Endodermal cell (in vitro differentiated cells): ENCODE data around the gene NUDT17. TPM values are rescaled to one million over a fixed set of nuclear protein-coding genes. Genes with fewer than 3 reads are reported as not detected.

ENCODE experiments used
- DNase-seq: peaks from one replicate; pipeline ENCODE4 v3.0.0-alpha.2; 2017
- H3K27ac ChIP-seq: 2 replicates; pipeline ENCODE4 v1.5.1; 2013; ENCODE audit warnings: mild to moderate bottlenecking, low read depth, low read length, moderate library complexity
- H3K27me3 ChIP-seq: 2 replicates; pipeline ENCODE4 v1.6.1; 2013; ENCODE audit warnings: mild to moderate bottlenecking, low read length, moderate library complexity; ENCODE audit not compliant: insufficient read depth, control insufficient read depth, poor library complexity, severe bottlenecking
- H3K36me3 ChIP-seq: 2 replicates; pipeline ENCODE4 v1.7.0; 2013; ENCODE audit warnings: mild to moderate bottlenecking, low read length, moderate library complexity; ENCODE audit not compliant: control insufficient read depth, insufficient read depth
- H3K4me1 ChIP-seq: one replicate; pipeline ENCODE4 v1.7.0; 2013; ENCODE audit warnings: low read length; ENCODE audit not compliant: control insufficient read depth, insufficient read depth
- H3K4me3 ChIP-seq: 2 replicates; pipeline ENCODE4 v1.5.1; 2013; ENCODE audit warnings: mild to moderate bottlenecking, low read length, moderate library complexity
- H3K9ac ChIP-seq: 2 replicates; pipeline ENCODE4 v1.6.1; 2013; ENCODE audit warnings: mild to moderate bottlenecking, low read length, moderate library complexity; ENCODE audit not compliant: poor library complexity, severe bottlenecking; ENCODE audit errors: extremely low read depth
- H3K9me3 ChIP-seq: 2 replicates; pipeline ENCODE4 v1.6.1; 2013; ENCODE audit warnings: mild to moderate bottlenecking, low read length, moderate library complexity; ENCODE audit not compliant: control insufficient read depth
- H3K27ac Mint-ChIP-seq: 2 replicates; pipeline ENCODE4 v1.8.0; 2020; ENCODE audit warnings: mixed read lengths
- H3K27me3 Mint-ChIP-seq: 2 replicates; pipeline ENCODE4 v1.8.0; 2021; ENCODE audit warnings: mild to moderate bottlenecking, mixed read lengths; ENCODE audit not compliant: insufficient read depth
- H3K36me3 Mint-ChIP-seq: 2 replicates; pipeline ENCODE4 v1.8.0; 2020; ENCODE audit warnings: low read depth, mixed read lengths
- H3K4me1 Mint-ChIP-seq: 2 replicates; pipeline ENCODE4 v1.8.0; 2020; ENCODE audit warnings: mixed read lengths
- H3K4me3 Mint-ChIP-seq: 2 replicates; pipeline ENCODE4 v1.8.0; 2020; ENCODE audit warnings: mild to moderate bottlenecking, moderate library complexity, mixed read lengths
- H3K9me3 Mint-ChIP-seq: 2 replicates; pipeline ENCODE4 v1.8.0; 2020; ENCODE audit warnings: mild to moderate bottlenecking, mixed read lengths
- WGBS, 2 experiments: methylation state at CpG; one replicate each; pipeline versions ENCODE4 v1.1.5 to v1.1.7; 2013; ENCODE audit warnings: missing lambda C conversion rate in 2 of 2, mixed read lengths in 1 of 2; ENCODE audit not compliant: insufficient coverage in 1 of 2, insufficient read length in 1 of 2; 5-methylcytosine and 5-hydroxymethylcytosine counted together
- total RNA-seq, 2 donors: library from RNA; stranded (reverse); fragmentation: NEBNext Ultra II Directional in 1 of 2; extraction: Animal tissue kit (Norgen Biotek cat#: 25700) in 1 of 2; gene quantifications; 2 replicates in 1 of 2; 3 replicates in 1 of 2; pipeline ENCODE4 v1.2.1, GENCODE V29; 2021
- TF ChIP-seq, protein P1 (sequence below): fragments of 200-600 bp; sonication (generic); conservative IDR thresholded peaks from 2 replicates; pipeline ENCODE4 v1.5.0; 2021; ENCODE audit warnings: antibody characterized with exemption, mild to moderate bottlenecking

NUDT17 gene
- total RNA-seq, 2 donors from 2014 or later, result 2.8 to 4.0 TPM

GRCh38 chr1:145804235-145805045 lies 41.0 kb upstream of the NUDT17 start:
- H3K4me3 ChIP-seq, result no peak overlapping the region
- TF ChIP-seq, protein P1, sequence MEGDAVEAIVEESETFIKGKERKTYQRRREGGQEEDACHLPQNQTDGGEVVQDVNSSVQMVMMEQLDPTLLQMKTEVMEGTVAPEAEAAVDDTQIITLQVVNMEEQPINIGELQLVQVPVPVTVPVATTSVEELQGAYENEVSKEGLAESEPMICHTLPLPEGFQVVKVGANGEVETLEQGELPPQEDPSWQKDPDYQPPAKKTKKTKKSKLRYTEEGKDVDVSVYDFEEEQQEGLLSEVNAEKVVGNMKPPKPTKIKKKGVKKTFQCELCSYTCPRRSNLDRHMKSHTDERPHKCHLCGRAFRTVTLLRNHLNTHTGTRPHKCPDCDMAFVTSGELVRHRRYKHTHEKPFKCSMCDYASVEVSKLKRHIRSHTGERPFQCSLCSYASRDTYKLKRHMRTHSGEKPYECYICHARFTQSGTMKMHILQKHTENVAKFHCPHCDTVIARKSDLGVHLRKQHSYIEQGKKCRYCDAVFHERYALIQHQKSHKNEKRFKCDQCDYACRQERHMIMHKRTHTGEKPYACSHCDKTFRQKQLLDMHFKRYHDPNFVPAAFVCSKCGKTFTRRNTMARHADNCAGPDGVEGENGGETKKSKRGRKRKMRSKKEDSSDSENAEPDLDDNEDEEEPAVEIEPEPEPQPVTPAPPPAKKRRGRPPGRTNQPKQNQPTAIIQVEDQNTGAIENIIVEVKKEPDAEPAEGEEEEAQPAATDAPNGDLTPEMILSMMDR, result no peak
- no peaks in the 10 kb centered on the region for H3K9me3 Mint-ChIP-seq
- DNase-seq, result no peak
- H3K9ac ChIP-seq, result no peak overlapping the region
- no peaks in the 10 kb centered on the region for H3K27me3 Mint-ChIP-seq
- peaks cover 5% of the 10 kb centered on the region for H3K36me3 ChIP-seq
- H3K27ac Mint-ChIP-seq, result no peak overlapping the region
- H3K4me1 Mint-ChIP-seq, result peaks cover 33% of the 10 kb centered on the region
- peaks cover 16% of the 10 kb centered on the region for H3K36me3 Mint-ChIP-seq
- H3K27ac ChIP-seq, result no peak overlapping the region
- peaks cover 5% of the 10 kb centered on the region for H3K4me1 ChIP-seq
- 94% methylated on average over 3 of the region's 3 CpGs; no CpG with 5 or more reads in 1 of the 2 experiments for WGBS, 2 experiments
- H3K4me3 Mint-ChIP-seq, result no peak overlapping the region
- H3K9me3 ChIP-seq, result no peaks in the 10 kb centered on the region
- H3K27me3 ChIP-seq, result no peaks in the 10 kb centered on the region

GRCh38 chr1:145805057-145805456 lies 40.4 kb upstream of the NUDT17 start:
- Mint-ChIP-seq H3K4me3 (no peak overlapping the region), H3K27me3 (no peaks in the 10 kb centered on the region), H3K27ac (no peak overlapping the region), H3K4me1 (peaks cover 33% of the 10 kb centered on the region), H3K9me3 (no peaks in the 10 kb centered on the region), H3K36me3 (peaks cover 10% of the 10 kb centered on the region)
- H3K9ac ChIP-seq, result no peak overlapping the region
- no peak for DNase-seq
- no peak overlapping the region for H3K4me3 ChIP-seq
- WGBS, 2 experiments, result 83 to 84% methylated on average over 1 of the region's 1 CpG
- H3K9me3 ChIP-seq, result no peaks in the 10 kb centered on the region
- TF ChIP-seq, protein P1, result no peak
- H3K27me3 ChIP-seq, result no peaks in the 10 kb centered on the region
- H3K36me3 ChIP-seq, result peaks cover 5% of the 10 kb centered on the region
- peaks cover 5% of the 10 kb centered on the region for H3K4me1 ChIP-seq
- no peak overlapping the region for H3K27ac ChIP-seq

DNA sequence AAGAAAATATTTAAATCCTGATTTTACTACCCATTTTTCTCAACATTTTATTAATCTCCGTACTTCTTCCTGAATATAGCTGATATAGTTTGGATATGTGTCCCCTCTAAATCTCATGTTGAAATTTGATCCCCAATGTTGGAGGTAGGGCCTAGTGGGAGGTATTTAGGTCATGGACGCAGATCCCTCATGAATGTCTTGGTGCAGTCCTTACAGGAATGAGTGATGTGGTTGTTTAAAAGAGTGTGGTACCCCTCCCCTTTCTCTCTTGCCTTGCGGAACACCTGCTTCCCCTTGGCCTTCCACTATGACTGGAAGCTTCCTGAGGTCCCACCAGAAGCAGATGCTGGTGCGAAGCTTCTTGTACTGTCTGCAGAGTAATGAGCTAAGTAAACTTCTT lies 39.0 kb upstream of the NUDT17 start:
- no peak for DNase-seq
- H3K27me3 ChIP-seq, result no peaks in the 10 kb centered on the region
- TF ChIP-seq, protein P1, result no peak
- H3K9me3 ChIP-seq, result no peaks in the 10 kb centered on the region
- Mint-ChIP-seq H3K9me3 (no peaks in the 10 kb centered on the region), H3K4me1 (peaks cover 33% of the 10 kb centered on the region), H3K36me3 (peaks cover 10% of the 10 kb centered on the region), H3K27me3 (no peaks in the 10 kb centered on the region), H3K4me3 (no peak overlapping the region), H3K27ac (peak overlapping the region; percentile 6)
- no peak overlapping the region for H3K9ac ChIP-seq
- peaks cover 5% of the 10 kb centered on the region for H3K36me3 ChIP-seq
- WGBS, 2 experiments, result 94 to 96% methylated on average over 3 of the region's 4 CpGs
- peaks cover 5% of the 10 kb centered on the region for H3K4me1 ChIP-seq
- no peak overlapping the region for H3K4me3 ChIP-seq
- no peak overlapping the region for H3K27ac ChIP-seq
